HEK293 (cell line): ENCODE results near the gene ZYG11B.

Experiments used
- KLF10 ChIP-seq: fragments of 450-650 bp; IDR thresholded peaks from 2 replicates; pipeline ENCODE4 v1.5.1; 2018; ENCODE audit warnings: missing biosample characterization, mild to moderate bottlenecking, missing genetic modification characterization
- MYNN ChIP-seq: fragments of 450-650 bp; formaldehyde crosslinking; IDR thresholded peaks from 2 replicates; pipeline ENCODE4 v1.5.1; 2016; ENCODE audit warnings: missing biosample characterization, missing genetic modification characterization, borderline replicate concordance
- WT1 ChIP-seq: fragments of 450-650 bp; formaldehyde crosslinking; IDR thresholded peaks from 2 replicates; pipeline ENCODE4 v1.5.1; 2016; ENCODE audit warnings: missing biosample characterization, missing genetic modification characterization
- YY1 ChIP-seq: fragments of 450-650 bp; formaldehyde crosslinking; IDR thresholded peaks from 2 replicates; pipeline ENCODE4 v1.5.1; 2018; ENCODE audit warnings: missing biosample characterization, missing genetic modification characterization
- ZBTB11 ChIP-seq: fragments of 450-650 bp; formaldehyde crosslinking; conservative IDR thresholded peaks from 2 replicates; pipeline ENCODE4 v1.5.1; 2016; ENCODE audit warnings: low read depth, missing biosample characterization, missing genetic modification characterization
- ZBTB26 ChIP-seq: fragments of 450-650 bp; formaldehyde crosslinking; optimal IDR thresholded peaks from 2 replicates; pipeline ENCODE3; 2016; ENCODE audit warnings: missing biosample characterization, mild to moderate bottlenecking, missing genetic modification characterization
- ZBTB7A ChIP-seq: fragments of 450-650 bp; formaldehyde crosslinking; IDR thresholded peaks from 2 replicates; pipeline ENCODE4 v1.5.1; 2016; ENCODE audit warnings: low read depth, missing biosample characterization, missing genetic modification characterization
- ZFP3 ChIP-seq: fragments of 450-650 bp; formaldehyde crosslinking; IDR thresholded peaks from 2 replicates; pipeline ENCODE4 v1.5.1; 2016; ENCODE audit warnings: low read depth, missing biosample characterization, missing genetic modification characterization
- ZNF140 ChIP-seq: fragments of 450-650 bp; formaldehyde crosslinking; IDR thresholded peaks from 2 replicates; pipeline ENCODE4 v1.5.1; 2016; ENCODE audit warnings: missing biosample characterization, missing genetic modification characterization
- ZNF19 ChIP-seq: fragments of 450-650 bp; formaldehyde crosslinking; IDR thresholded peaks from 2 replicates; pipeline ENCODE4; 2016; ENCODE audit warnings: missing biosample characterization, missing genetic modification characterization, low read depth
- ZNF211 ChIP-seq: fragments of 450-650 bp; formaldehyde crosslinking; IDR thresholded peaks from 2 replicates; pipeline ENCODE4 v1.5.1; 2016; ENCODE audit warnings: low read depth, missing biosample characterization, missing genetic modification characterization
- ZNF239 ChIP-seq: fragments of 450-650 bp; formaldehyde crosslinking; IDR thresholded peaks from 2 replicates; pipeline ENCODE4 v1.5.1; 2016; ENCODE audit warnings: missing biosample characterization, missing genetic modification characterization
- ZNF248 ChIP-seq: fragments of 450-650 bp; formaldehyde crosslinking; IDR thresholded peaks from 2 replicates; pipeline ENCODE4 v1.5.1; 2017; ENCODE audit warnings: missing biosample characterization, missing genetic modification characterization
- ZNF341 ChIP-seq: fragments of 450-650 bp; formaldehyde crosslinking; IDR thresholded peaks from 2 replicates; pipeline ENCODE4; 2016; ENCODE audit warnings: low read depth, missing biosample characterization, missing genetic modification characterization
- ZNF37A ChIP-seq: fragments of 450-650 bp; IDR thresholded peaks from 2 replicates; pipeline ENCODE4 v1.5.1; 2018; ENCODE audit warnings: missing biosample characterization, missing genetic modification characterization
- ZNF394 ChIP-seq: fragments of 450-650 bp; formaldehyde crosslinking; IDR thresholded peaks from 2 replicates; pipeline ENCODE4 v1.5.1; 2016; ENCODE audit warnings: missing biosample characterization, missing genetic modification characterization, mild to moderate bottlenecking, moderate library complexity, borderline replicate concordance
- ZNF404 ChIP-seq: fragments of 450-650 bp; formaldehyde crosslinking; IDR thresholded peaks from 2 replicates; pipeline ENCODE4 v1.5.1; 2017; ENCODE audit warnings: missing biosample characterization, missing genetic modification characterization
- ZNF518A ChIP-seq: fragments of 450-650 bp; formaldehyde crosslinking; conservative IDR thresholded peaks from 2 replicates; pipeline ENCODE4 v1.5.1; 2016; ENCODE audit warnings: low read depth, missing biosample characterization, missing genetic modification characterization
- ZNF521 ChIP-seq: fragments of 450-650 bp; formaldehyde crosslinking; IDR thresholded peaks from 2 replicates; pipeline ENCODE4 v1.5.1; 2017; ENCODE audit warnings: missing biosample characterization, mild to moderate bottlenecking, missing genetic modification characterization
- ZNF529 ChIP-seq: fragments of 450-650 bp; formaldehyde crosslinking; IDR thresholded peaks from 2 replicates; pipeline ENCODE4 v1.5.1; 2017; ENCODE audit warnings: missing genetic modification characterization, missing biosample characterization; ENCODE audit not compliant: insufficient replicate concordance
- ZNF548 ChIP-seq: fragments of 450-650 bp; formaldehyde crosslinking; IDR thresholded peaks from 2 replicates; pipeline ENCODE4 v1.5.1; 2016; ENCODE audit warnings: missing biosample characterization, missing genetic modification characterization
- ZNF654 ChIP-seq: fragments of 450-650 bp; formaldehyde crosslinking; IDR thresholded peaks from 2 replicates; pipeline ENCODE4 v1.5.1; 2016; ENCODE audit warnings: low read depth, missing biosample characterization, missing genetic modification characterization
- ZNF660 ChIP-seq: fragments of 450-650 bp; IDR thresholded peaks from 2 replicates; pipeline ENCODE4 v1.5.1; 2018; ENCODE audit warnings: missing biosample characterization, mild to moderate bottlenecking, missing genetic modification characterization
- ZNF670 ChIP-seq: fragments of 450-650 bp; formaldehyde crosslinking; IDR thresholded peaks from 2 replicates; pipeline ENCODE4 v1.5.1; 2016; ENCODE audit warnings: missing biosample characterization, missing genetic modification characterization, low read depth
- ZNF692 ChIP-seq: fragments of 450-650 bp; formaldehyde crosslinking; IDR thresholded peaks from 2 replicates; pipeline ENCODE4 v1.5.1; 2016; ENCODE audit warnings: missing biosample characterization, missing genetic modification characterization
- ZNF704 ChIP-seq: fragments of 450-650 bp; formaldehyde crosslinking; IDR thresholded peaks from 2 replicates; pipeline ENCODE4 v1.5.1; 2016; ENCODE audit warnings: missing biosample characterization, missing genetic modification characterization
- ZNF707 ChIP-seq: fragments of 450-650 bp; formaldehyde crosslinking; IDR thresholded peaks from 2 replicates; pipeline ENCODE4 v1.5.1; 2016; ENCODE audit warnings: missing biosample characterization, missing genetic modification characterization
- ZNF792 ChIP-seq: fragments of 450-650 bp; formaldehyde crosslinking; IDR thresholded peaks from 2 replicates; pipeline ENCODE4 v1.5.1; 2016; ENCODE audit warnings: missing biosample characterization, missing genetic modification characterization
- ZNF843 ChIP-seq: fragments of 450-650 bp; formaldehyde crosslinking; IDR thresholded peaks from 2 replicates; pipeline ENCODE4 v1.5.1; 2016; ENCODE audit warnings: missing biosample characterization, missing genetic modification characterization

Gene ZYG11B

GRCh38 chr1:52842643-52843310, 116.5 kb downstream of the ZYG11B start, which contains the start of gene ZYG11A (continued):
- TF ChIP-seq ZBTB11 = no peak
- TF ChIP-seq ZNF140 (tag by site-specific recombination) = no peak
- no peak for TF ChIP-seq ZNF248 (tag by site-specific recombination)
- no peak for TF ChIP-seq ZNF404 (tag by site-specific recombination)
- TF ChIP-seq ZBTB26 (tag by site-specific recombination) = peak; percentile 99
- peak; percentile 64 for TF ChIP-seq ZNF341 (tag by site-specific recombination)
- TF ChIP-seq ZNF37A (tag by site-specific recombination) = no peak
- no peak for TF ChIP-seq ZNF518A (tag by site-specific recombination)
- peak; percentile 33; the same call in 1 of the 2 replicates for TF ChIP-seq ZNF843 (tag by site-specific recombination)
- peak; percentile 46; the same call in 1 of the 2 replicates for TF ChIP-seq ZNF394 (tag by site-specific recombination)
- TF ChIP-seq ZNF670 (tag by site-specific recombination) = no peak
- no peak for TF ChIP-seq ZNF529
- TF ChIP-seq ZNF692 = no peak; the same call in none of the 2 replicates
- TF ChIP-seq ZNF239 (tag by site-specific recombination) = no peak
- TF ChIP-seq ZNF704 (tag by site-specific recombination) = peak; percentile 71; the same call in 1 of the 2 replicates
- TF ChIP-seq YY1 (tag by site-specific recombination) = peak; percentile 54; the same call in 1 of the 2 replicates
- no peak for TF ChIP-seq MYNN (tag by site-specific recombination)
- no peak for TF ChIP-seq ZNF211 (tag by site-specific recombination)
- no peak for TF ChIP-seq ZNF792 (tag by site-specific recombination)
- TF ChIP-seq ZNF548 (tag by site-specific recombination) = no peak
- peak; percentile 95 for TF ChIP-seq KLF10 (tag by site-specific recombination)
- TF ChIP-seq ZNF19 (tag by site-specific recombination) = no peak
- no peak; the same call in 1 of the 2 replicates for TF ChIP-seq WT1 (tag by site-specific recombination)
- no peak for TF ChIP-seq ZFP3 (tag by site-specific recombination)
- no peak for TF ChIP-seq ZNF707
- TF ChIP-seq ZNF654 (tag by site-specific recombination) = no peak
- TF ChIP-seq ZNF521 (tag by site-specific recombination) = no peak
- TF ChIP-seq ZNF660 = peak; percentile 75
- TF ChIP-seq ZBTB7A (tag by site-specific recombination) = no peak
